DND-41 (cell line): ENCODE data around the gene ZDBF2.
"Not testable (repeated sequence)": the region's sequence is repeated elsewhere in the genome, so short reads cannot be mapped to it uniquely, and the experiment has no call there.

ENCODE experiments used
- ATAC-seq: fragments of 200-7000 bp; cut with Tn5 transposase; 3 replicates; pipeline ENCODE4 v1.9.1; 2021; ENCODE audit warnings: low read depth; ENCODE audit not compliant: insufficient read depth
- DNase-seq: peaks from one replicate; pipeline ENCODE4 v3.0.0-alpha.2; 2020
- H2AFZ ChIP-seq: 2 replicates; pipeline ENCODE4 v1.6.0; 2012; ENCODE audit warnings: low read depth, low read length
- H3K27ac ChIP-seq: 2 replicates; pipeline ENCODE4 v1.5.1; 2012; ENCODE audit warnings: low read length, inconsistent platforms
- H3K27me3 ChIP-seq: fragments of 200-600 bp; sonication (generic); 2 replicates; pipeline ENCODE4 v1.6.0; 2012; ENCODE audit warnings: low read length, mild to moderate bottlenecking, inconsistent platforms; ENCODE audit not compliant: insufficient read depth, poor library complexity
- H3K36me3 ChIP-seq: 2 replicates; pipeline ENCODE4 v1.5.1; 2012; ENCODE audit warnings: low read length, inconsistent platforms; ENCODE audit not compliant: insufficient read depth
- H3K4me1 ChIP-seq: 2 replicates; pipeline ENCODE4 v1.5.1; 2012; ENCODE audit warnings: mild to moderate bottlenecking, low read length; ENCODE audit not compliant: insufficient read depth
- H3K4me2 ChIP-seq: 2 replicates; pipeline ENCODE4 v1.6.0; 2012; ENCODE audit warnings: mild to moderate bottlenecking, moderate library complexity, low read length, inconsistent platforms; ENCODE audit not compliant: insufficient read depth
- H3K4me3 ChIP-seq, 2 experiments: fragments of 200-600 bp in 1 of 2; shearing (Covaris generic) in 1 of 2; 2 replicates each; pipeline ENCODE4 v1.5.1; 2012 to 2016; ENCODE audit warnings: inconsistent platforms in 2 of 2, low read length in 2 of 2, mild to moderate bottlenecking in 2 of 2, low read depth in 1 of 2, moderate library complexity in 1 of 2
- H3K79me2 ChIP-seq: 2 replicates; pipeline ENCODE4 v1.6.0; 2012; ENCODE audit warnings: low read length, inconsistent platforms; ENCODE audit not compliant: insufficient read depth
- H3K9ac ChIP-seq: 2 replicates; pipeline ENCODE4 v1.6.0; 2012; ENCODE audit warnings: low read depth, mild to moderate bottlenecking, inconsistent platforms, low read length, moderate library complexity
- H3K9me3 ChIP-seq: 2 replicates; pipeline ENCODE4 v1.5.1; 2012; ENCODE audit warnings: low read length, moderate library complexity, mild to moderate bottlenecking, inconsistent platforms; ENCODE audit not compliant: insufficient read depth, severe bottlenecking
- H4K20me1 ChIP-seq: 2 replicates; pipeline ENCODE4 v1.6.0; 2012; ENCODE audit warnings: low read length; ENCODE audit not compliant: insufficient read depth
- EZH2 ChIP-seq: IDR thresholded peaks from 3 replicates; pipeline ENCODE4 v1.6.1; 2012; ENCODE audit warnings: borderline replicate concordance, low read depth, mild to moderate bottlenecking, moderate library complexity, low read length, inconsistent platforms; ENCODE audit not compliant: severe bottlenecking
- TF ChIP-seq, protein P1 (sequence below): IDR thresholded peaks from 2 replicates; pipeline ENCODE4 v1.5.1; 2012; ENCODE audit warnings: borderline replicate concordance, low read length, moderate library complexity, mild to moderate bottlenecking; ENCODE audit not compliant: poor library complexity, severe bottlenecking; ENCODE audit errors: extremely low read depth

Gene ZDBF2

DNA sequence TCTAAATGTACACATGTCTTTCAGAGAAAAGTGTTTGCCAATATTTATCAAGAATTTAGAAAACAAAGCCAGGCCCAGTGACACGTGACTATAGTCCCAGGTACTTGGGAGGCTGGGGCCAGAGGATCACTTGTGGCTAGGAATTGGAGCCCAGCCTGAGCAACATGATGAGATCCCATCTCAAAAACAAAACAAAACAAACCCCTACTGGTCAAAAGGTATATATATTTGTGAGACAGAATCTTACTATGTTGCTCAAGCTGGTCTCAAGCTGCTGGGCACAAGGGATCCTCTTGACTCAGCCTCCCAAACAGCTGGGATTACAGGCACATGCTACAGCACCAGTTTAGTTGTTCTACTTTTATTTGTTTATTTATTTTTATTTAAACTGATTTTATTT lies 79.2 kb downstream of the ZDBF2 start:
- no peak for ATAC-seq
- Histone ChIP-seq H3K27me3 (no peaks in the 10 kb centered on the region), H3K4me3 (no peak overlapping the region), H3K9ac (no peak overlapping the region), H3K4me1 (no peaks in the 10 kb centered on the region), H3K4me2 (no peak overlapping the region), H2AFZ (no peak overlapping the region), H4K20me1 (no peaks in the 10 kb centered on the region), H3K36me3 (no peaks in the 10 kb centered on the region), H3K27ac (no peak overlapping the region), H3K79me2 (no peaks in the 10 kb centered on the region), H3K9me3 (no peaks in the 10 kb centered on the region)
- no peak for DNase-seq
- no peak for TF ChIP-seq EZH2
- TF ChIP-seq, protein P1, sequence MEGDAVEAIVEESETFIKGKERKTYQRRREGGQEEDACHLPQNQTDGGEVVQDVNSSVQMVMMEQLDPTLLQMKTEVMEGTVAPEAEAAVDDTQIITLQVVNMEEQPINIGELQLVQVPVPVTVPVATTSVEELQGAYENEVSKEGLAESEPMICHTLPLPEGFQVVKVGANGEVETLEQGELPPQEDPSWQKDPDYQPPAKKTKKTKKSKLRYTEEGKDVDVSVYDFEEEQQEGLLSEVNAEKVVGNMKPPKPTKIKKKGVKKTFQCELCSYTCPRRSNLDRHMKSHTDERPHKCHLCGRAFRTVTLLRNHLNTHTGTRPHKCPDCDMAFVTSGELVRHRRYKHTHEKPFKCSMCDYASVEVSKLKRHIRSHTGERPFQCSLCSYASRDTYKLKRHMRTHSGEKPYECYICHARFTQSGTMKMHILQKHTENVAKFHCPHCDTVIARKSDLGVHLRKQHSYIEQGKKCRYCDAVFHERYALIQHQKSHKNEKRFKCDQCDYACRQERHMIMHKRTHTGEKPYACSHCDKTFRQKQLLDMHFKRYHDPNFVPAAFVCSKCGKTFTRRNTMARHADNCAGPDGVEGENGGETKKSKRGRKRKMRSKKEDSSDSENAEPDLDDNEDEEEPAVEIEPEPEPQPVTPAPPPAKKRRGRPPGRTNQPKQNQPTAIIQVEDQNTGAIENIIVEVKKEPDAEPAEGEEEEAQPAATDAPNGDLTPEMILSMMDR: no peak

DNA sequence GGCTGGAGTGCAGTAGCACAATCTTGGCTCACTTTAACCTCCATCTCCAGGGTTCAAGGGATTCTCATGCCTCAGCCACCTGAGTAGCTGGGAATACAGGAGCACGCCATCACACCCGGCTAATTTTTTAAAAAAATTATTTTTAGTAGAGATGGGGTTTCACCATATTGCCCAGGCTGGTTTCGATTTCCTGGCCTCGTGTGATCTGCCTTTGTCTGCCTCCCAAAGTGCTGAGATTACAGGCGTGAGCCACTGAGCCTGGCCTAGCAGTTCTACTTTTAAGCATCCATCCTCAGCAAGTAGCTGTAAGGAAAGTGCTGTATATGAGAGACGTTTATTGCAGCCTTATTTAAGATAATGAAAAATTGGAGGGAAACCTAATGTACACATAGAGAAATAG lies 79.7 kb downstream of the ZDBF2 start:
- H3K27ac ChIP-seq: no peak overlapping the region
- no peak overlapping the region for H2AFZ ChIP-seq
- no peak for ATAC-seq
- no peak overlapping the region for H3K4me3 ChIP-seq
- H3K27me3 ChIP-seq: no peaks in the 10 kb centered on the region
- H3K4me1 ChIP-seq: no peaks in the 10 kb centered on the region
- H3K79me2 ChIP-seq: no peaks in the 10 kb centered on the region
- no peaks in the 10 kb centered on the region for H3K9me3 ChIP-seq
- DNase-seq: no peak
- no peak overlapping the region for H3K4me2 ChIP-seq
- H3K9ac ChIP-seq: no peak overlapping the region
- H3K36me3 ChIP-seq: no peaks in the 10 kb centered on the region
- no peak for TF ChIP-seq EZH2
- TF ChIP-seq, protein P1: no peak
- no peaks in the 10 kb centered on the region for H4K20me1 ChIP-seq

DNA sequence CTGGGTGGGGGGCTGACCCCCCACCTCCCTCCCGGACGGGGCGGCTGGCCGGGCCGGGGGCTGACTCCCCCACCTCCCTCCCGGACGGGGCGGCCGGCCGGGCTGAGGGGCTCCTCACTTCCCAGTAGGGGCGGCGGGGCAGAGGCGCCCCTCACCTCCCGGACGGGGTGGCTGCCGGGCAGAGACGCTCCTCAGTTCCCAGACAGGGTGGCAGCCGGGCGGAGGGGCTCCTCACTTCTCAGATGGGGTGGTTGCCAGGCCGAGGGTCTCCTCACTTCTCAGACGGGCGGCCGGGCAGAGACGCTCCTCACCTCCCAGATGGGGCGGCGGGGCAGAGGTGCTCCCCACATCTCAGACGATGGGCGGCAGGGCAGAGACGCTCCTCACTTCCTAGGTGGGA lies 82.4 kb downstream of the ZDBF2 start:
- not testable (repeated sequence) for H4K20me1 ChIP-seq, H3K9ac ChIP-seq, ATAC-seq, H3K36me3 ChIP-seq, H3K4me2 ChIP-seq, H2AFZ ChIP-seq, H3K9me3 ChIP-seq, H3K27ac ChIP-seq, H3K79me2 ChIP-seq, H3K4me1 ChIP-seq, H3K27me3 ChIP-seq, H3K4me3 ChIP-seq, DNase-seq

DNA sequence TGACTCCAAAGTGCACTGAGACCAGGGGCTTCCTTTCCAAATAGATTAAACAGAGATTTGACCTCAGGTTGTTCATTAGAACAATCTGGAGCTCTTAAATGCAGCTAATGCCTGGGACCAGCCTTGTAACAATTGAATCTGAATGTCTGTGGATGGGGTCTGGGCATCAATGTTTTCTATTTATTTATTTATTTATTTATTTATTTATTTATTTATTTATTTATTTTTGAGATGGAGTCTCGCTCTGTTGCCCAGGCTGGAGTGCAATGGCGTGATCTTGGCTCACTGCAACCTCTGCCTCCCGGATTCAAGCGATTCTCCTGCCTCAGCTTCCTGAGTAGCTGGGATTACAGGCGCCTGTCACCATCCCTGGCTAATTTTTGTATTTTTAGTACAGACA lies 86.4 kb downstream of the ZDBF2 start:
- H2AFZ ChIP-seq, H3K4me2 ChIP-seq, H3K4me3 ChIP-seq, H3K4me1 ChIP-seq, H3K36me3 ChIP-seq, DNase-seq, ATAC-seq, H3K27me3 ChIP-seq, H3K27ac ChIP-seq, H3K9me3 ChIP-seq, H3K9ac ChIP-seq, H3K79me2 ChIP-seq, H4K20me1 ChIP-seq: not testable (repeated sequence)
